NCI-H1417 (cell line): Measurements from ENCODE around the gene STXBP4.
A peak's percentile ranks its signal among the peaks of the same experiment; 100 is the strongest.
"Not testable (repeated sequence)": the region's sequence is repeated elsewhere in the genome, so short reads cannot be mapped to it uniquely, and the experiment has no call there.

Source experiments
- DNase-seq, 3 experiments: peaks; one replicate each; lab custom pipeline; 2025; lab: John Stamatoyannopoulos, UW

The STXBP4 gene

GRCh38 chr17:55040611-55041010, 72.0 kb downstream of the STXBP4 start:
- peak in 1 of 3 experiments; percentile 0 for DNase-seq

GRCh38 chr17:55053855-55054254, 85.3 kb downstream of the STXBP4 start:
- peak in 1 of 3 experiments; percentile 7 for DNase-seq

GRCh38 chr17:55054429-55054828, 85.9 kb downstream of the STXBP4 start:
- no peak for DNase-seq

GRCh38 chr17:55056526-55056925, 88.0 kb downstream of the STXBP4 start:
- peak in 2 of 3 experiments; percentile 4 to 54 for DNase-seq

- no peak for DNase-seq
These were observed 88.6 kb downstream of the STXBP4 start for GRCh38 chr17:55057184-55057583.

GRCh38 chr17:55059724-55060123, 91.2 kb downstream of the STXBP4 start:
- DNase-seq: no peak

- DNase-seq: no peak
These were observed 94.4 kb downstream of the STXBP4 start for GRCh38 chr17:55062921-55063320.

- no peak for DNase-seq
These were observed 95.6 kb downstream of the STXBP4 start for GRCh38 chr17:55063885-55064874.

- peak in 2 of 3 experiments; percentile 31 to 77 for DNase-seq
These were observed 99.3 kb downstream of the STXBP4 start for GRCh38 chr17:55067697-55068439.

- no peak for DNase-seq
These were observed 100.6 kb downstream of the STXBP4 start for GRCh38 chr17:55068862-55069811.

GRCh38 chr17:55069983-55070529, 101.5 kb downstream of the STXBP4 start:
- DNase-seq: no peak

GRCh38 chr17:55072898-55073297, 104.3 kb downstream of the STXBP4 start:
- no peak for DNase-seq

GRCh38 chr17:55073467-55073866, 104.9 kb downstream of the STXBP4 start:
- DNase-seq: not testable (repeated sequence)

- no peak for DNase-seq
These were observed 113.0 kb downstream of the STXBP4 start for GRCh38 chr17:55081559-55081958.

GRCh38 chr17:55086635-55087058, 118.1 kb downstream of the STXBP4 start:
- DNase-seq: no peak

GRCh38 chr17:55089256-55089655, 120.7 kb downstream of the STXBP4 start:
- no peak for DNase-seq

GRCh38 chr17:55090079-55090492, 121.5 kb downstream of the STXBP4 start:
- peak in 2 of 3 experiments; percentile 26 to 50 for DNase-seq

- DNase-seq: no peak
These were observed 124.8 kb downstream of the STXBP4 start for GRCh38 chr17:55093353-55093752.

GRCh38 chr17:55098765-55099164, 130.2 kb downstream of the STXBP4 start:
- DNase-seq: no peak

GRCh38 chr17:55110521-55110920, 142.0 kb downstream of the STXBP4 start:
- DNase-seq: no peak

GRCh38 chr17:55114283-55114682, 145.7 kb downstream of the STXBP4 start:
- no peak for DNase-seq
